Subcutaneous adipose tissue (tissue), 4 donors: ENCODE results near the gene PAM. TPM values are rescaled to one million over a fixed set of nuclear protein-coding genes. Genes with fewer than 3 reads are reported as not detected.

Source experiments
- CTCF ChIP-seq: fragments of 450-650 bp; IDR thresholded peaks from one replicate; pipeline ENCODE4 v1.5.1; 2016; ENCODE audit warnings: low read depth, mild to moderate bottlenecking, control low read depth, antibody characterized with exemption, moderate library complexity
- total RNA-seq, 4 donors: library from RNA; depleted of rRNA; stranded (reverse); fragments of >200 nt; gene quantifications; one replicate each; pipeline ENCODE4 v1.1.0, GENCODE V29; 2016

Gene PAM
- total RNA-seq, 4 donors from 2014 or later: 142 to 289 (median 225) TPM

GRCh38 chr5:102958481-102959011 is 203.4 kb downstream of the PAM start:
- no peak for TF ChIP-seq CTCF

GRCh38 chr5:102959055-102959454 is 203.9 kb downstream of the PAM start:
- TF ChIP-seq CTCF: no peak

GRCh38 chr5:102961671-102962070 is 206.6 kb downstream of the PAM start:
- no peak for TF ChIP-seq CTCF

GRCh38 chr5:102965653-102966052 is 210.5 kb downstream of the PAM start:
- no peak for TF ChIP-seq CTCF

- no peak for TF ChIP-seq CTCF
Measured at GRCh38 chr5:102969641-102970040, 214.5 kb downstream of the PAM start.

- TF ChIP-seq CTCF: no peak
Measured at GRCh38 chr5:102971676-102972293, 216.7 kb downstream of the PAM start.

- TF ChIP-seq CTCF: no peak
Measured at GRCh38 chr5:102974177-102974576, 219.1 kb downstream of the PAM start.
